H1 (cell line): ENCODE results near the gene CEBPZ. TPM values are rescaled to one million over a fixed set of nuclear protein-coding genes. Genes with fewer than 3 reads are reported as not detected.

ENCODE experiments used
- CTCF ChIA-PET: fragments of 300-600 bp; sonication (Branson Sonifier 250); formaldehyde crosslinking; loops from one replicate; lab custom pipeline; 2021; ENCODE audit not compliant: partially characterized antibody; lab: Charles Lee
- POLR2A ChIA-PET: fragments of 300-600 bp; sonication (Branson Sonifier 250); formaldehyde crosslinking; loops from one replicate; lab custom pipeline; 2021; ENCODE audit warnings: inconsistent platforms; ENCODE audit not compliant: partially characterized antibody; lab: Charles Lee
- DNase-seq, 2 experiments: peaks; one replicate each; pipeline versions ENCODE4 v3.0.0 to v3.0.0-alpha.2; 2010 to 2022; ENCODE audit warnings: low spot score in 2 of 2, low read depth in 1 of 2, mixed read lengths in 1 of 2
- FAIRE-seq: peaks from 2 replicates; lab custom pipeline; 2011; peaks lifted over from hg19 to GRCh38; lab: Jason Lieb, UNC
- H2AFZ ChIP-seq: 2 replicates; pipeline ENCODE4 v1.8.1; 2012; ENCODE audit warnings: low read length, inconsistent platforms
- H2AK5ac ChIP-seq: 2 replicates; pipeline ENCODE4 v1.6.1; 2013; ENCODE audit warnings: low read depth, low read length
- H2BK120ac ChIP-seq: replicated peaks from 2 replicates; pipeline ENCODE3; 2013; ENCODE audit warnings: low read depth, low read length, inconsistent platforms
- H2BK12ac ChIP-seq: 2 replicates; pipeline ENCODE4 v1.6.1; 2013; ENCODE audit warnings: low read depth, low read length
- H2BK15ac ChIP-seq: 2 replicates; pipeline ENCODE4 v1.6.1; 2013; ENCODE audit warnings: low read length
- H2BK20ac ChIP-seq: 2 replicates; pipeline ENCODE4 v1.6.1; 2013; ENCODE audit warnings: low read length
- H2BK5ac ChIP-seq: 2 replicates; pipeline ENCODE4 v1.6.1; 2013; ENCODE audit warnings: low read depth, low read length
- H3K14ac ChIP-seq: 2 replicates; pipeline ENCODE4 v1.6.1; 2013; ENCODE audit warnings: inconsistent platforms; ENCODE audit not compliant: insufficient read length
- H3K18ac ChIP-seq: 2 replicates; pipeline ENCODE4 v1.6.1; 2013; ENCODE audit warnings: low read length; ENCODE audit errors: extremely low read depth
- H3K23ac ChIP-seq: 2 replicates; pipeline ENCODE4 v1.6.1; 2013; ENCODE audit warnings: inconsistent platforms; ENCODE audit not compliant: insufficient read length
- H3K23me2 ChIP-seq: 2 replicates; pipeline ENCODE4 v1.6.1; 2013; ENCODE audit warnings: low read depth, low read length
- H3K27ac ChIP-seq: 2 replicates; pipeline ENCODE4 v1.6.1; 2011; ENCODE audit warnings: low read depth, low read length, inconsistent platforms
- H3K27me3 ChIP-seq, 4 experiments: replicated peaks in 1 of 4; 1 replicate in 1 of 4; 2 replicates in 3 of 4; pipeline versions ENCODE4 v1.6.1 to v1.8.1; 2011 to 2013; ENCODE audit warnings: low read length in 3 of 4, mild to moderate bottlenecking in 3 of 4, inconsistent platforms in 2 of 4, mixed read lengths in 2 of 4, moderate library complexity in 1 of 4; ENCODE audit not compliant: control insufficient read depth in 3 of 4, insufficient read depth in 3 of 4; ENCODE audit errors: extremely low read depth in 1 of 4
- H3K36me3 ChIP-seq, 4 experiments: 2 replicates each; pipeline versions ENCODE4 v1.6.1 to v1.8.1; 2011 to 2013; ENCODE audit warnings: mild to moderate bottlenecking in 4 of 4, low read length in 3 of 4, moderate library complexity in 2 of 4, control low read depth in 1 of 4, inconsistent platforms in 1 of 4; ENCODE audit not compliant: insufficient read depth in 4 of 4, control insufficient read depth in 2 of 4
- H3K4ac ChIP-seq: replicated peaks from 2 replicates; pipeline ENCODE3; 2013; ENCODE audit warnings: low read length, low read depth, mixed read lengths, inconsistent platforms; ENCODE audit not compliant: insufficient read length
- H3K4me1 ChIP-seq, 4 experiments: replicated peaks in 1 of 4; 1 replicate in 1 of 4; 2 replicates in 3 of 4; pipeline versions ENCODE4 v1.6.1 to v1.8.1; 2011 to 2013; ENCODE audit warnings: low read length in 3 of 4, inconsistent platforms in 2 of 4, mixed read lengths in 1 of 4; ENCODE audit not compliant: insufficient read depth in 4 of 4, control insufficient read depth in 3 of 4
- H3K4me2 ChIP-seq, 2 experiments: 2 replicates each; pipeline versions ENCODE4 v1.6.1 to v1.8.1; 2011 to 2013; ENCODE audit warnings: low read depth in 2 of 2, low read length in 2 of 2, control low read depth in 1 of 2, inconsistent platforms in 1 of 2, mild to moderate bottlenecking in 1 of 2; ENCODE audit not compliant: insufficient read depth in 1 of 2
- H3K4me3 ChIP-seq, 4 experiments: fragments of 200-600, 300-600 bp in 1 of 4; sonication (generic), shearing (Covaris generic), sonication (Bioruptor Twin) in 1 of 4; 2 replicates each; pipeline versions ENCODE4 v1.5.1 to v1.8.1; 2011 to 2016; ENCODE audit warnings: low read length in 4 of 4, low read depth in 3 of 4, control low read depth in 2 of 4, inconsistent platforms in 2 of 4, mild to moderate bottlenecking in 2 of 4, mixed read lengths in 1 of 4, moderate library complexity in 1 of 4; ENCODE audit not compliant: insufficient read depth in 2 of 4; ENCODE audit errors: extremely low read depth in 1 of 4
- H3K56ac ChIP-seq: replicated peaks from 2 replicates; pipeline ENCODE3; 2013; ENCODE audit warnings: low read depth, mild to moderate bottlenecking, mixed read lengths, low read length, inconsistent platforms; ENCODE audit not compliant: insufficient read length
- H3K79me1 ChIP-seq: 2 replicates; pipeline ENCODE4 v1.6.1; 2013; ENCODE audit warnings: low read depth, low read length, control low read depth
- H3K79me2 ChIP-seq, 2 experiments: 2 replicates each; pipeline versions ENCODE4 v1.6.1 to v1.8.1; 2012 to 2013; ENCODE audit warnings: low read length in 2 of 2, mild to moderate bottlenecking in 2 of 2, inconsistent platforms in 1 of 2; ENCODE audit not compliant: insufficient read depth in 2 of 2, control insufficient read depth in 1 of 2
- H3K9ac ChIP-seq, 4 experiments: replicated peaks in 1 of 4; 1 replicate in 1 of 4; 2 replicates in 3 of 4; pipeline versions ENCODE4 v1.6.1 to v1.8.1; 2011 to 2013; ENCODE audit warnings: low read depth in 3 of 4, low read length in 3 of 4, control low read depth in 2 of 4, mild to moderate bottlenecking in 2 of 4, moderate library complexity in 2 of 4, inconsistent platforms in 1 of 4; ENCODE audit errors: extremely low read depth in 1 of 4
- H3K9me3 ChIP-seq, 2 experiments: 2 replicates each; pipeline versions ENCODE4 v1.6.1 to v1.8.1; 2012 to 2013; ENCODE audit warnings: mild to moderate bottlenecking in 2 of 2, moderate library complexity in 2 of 2, control low read depth in 1 of 2, inconsistent platforms in 1 of 2, low read depth in 1 of 2, low read length in 1 of 2, mixed read lengths in 1 of 2; ENCODE audit not compliant: insufficient read depth in 2 of 2
- H4K20me1 ChIP-seq, 2 experiments: replicated peaks in 1 of 2; 2 replicates each; pipeline versions ENCODE3 to v1.8.1; 2011 to 2013; ENCODE audit warnings: inconsistent platforms in 2 of 2, low read length in 2 of 2, mild to moderate bottlenecking in 1 of 2; ENCODE audit not compliant: insufficient read depth in 2 of 2, control insufficient read depth in 1 of 2
- H4K5ac ChIP-seq: 2 replicates; pipeline ENCODE4 v1.6.1; 2013; ENCODE audit warnings: low read length, low read depth, mixed read lengths, inconsistent platforms; ENCODE audit not compliant: insufficient read length
- H4K8ac ChIP-seq: 2 replicates; pipeline ENCODE4 v1.8.0; 2013; ENCODE audit warnings: mild to moderate bottlenecking, moderate library complexity, low read length, inconsistent platforms; ENCODE audit not compliant: insufficient read depth; ENCODE audit errors: extremely low read depth
- H4K91ac ChIP-seq: replicated peaks from 2 replicates; pipeline ENCODE3; 2013; ENCODE audit warnings: low read length, mixed read lengths, inconsistent platforms; ENCODE audit not compliant: insufficient read length
- ATF3 ChIP-seq: IDR thresholded peaks from 2 replicates; pipeline ENCODE4 v1.6.1; 2011; ENCODE audit warnings: low read depth, mild to moderate bottlenecking, low read length; ENCODE audit not compliant: insufficient read depth
- NRF1 ChIP-seq: IDR thresholded peaks from 2 replicates; pipeline ENCODE4 v1.6.1; 2011; ENCODE audit warnings: mild to moderate bottlenecking, low read depth, low read length, improper control_type of control experiment
- POU5F1 ChIP-seq: IDR thresholded peaks from 2 replicates; pipeline ENCODE4 v1.6.1; 2011; ENCODE audit warnings: low read depth, mild to moderate bottlenecking, low read length, moderate library complexity
- RAD21 ChIP-seq, 2 experiments: IDR thresholded peaks in 1 of 2; conservative IDR thresholded peaks in 1 of 2; 2 replicates each; pipeline ENCODE4 v1.6.1; 2011; ENCODE audit warnings: low read depth in 2 of 2, low read length in 2 of 2, improper control_type of control experiment in 1 of 2, inconsistent platforms in 1 of 2, mild to moderate bottlenecking in 1 of 2, moderate library complexity in 1 of 2
- SIX5 ChIP-seq: IDR thresholded peaks from 2 replicates; pipeline ENCODE4 v1.6.1; 2011; ENCODE audit warnings: mild to moderate bottlenecking, low read depth, low read length
- TAF7 ChIP-seq: optimal IDR thresholded peaks from 2 replicates; pipeline ENCODE3; 2011; ENCODE audit warnings: low read depth, mild to moderate bottlenecking, inconsistent platforms, low read length, moderate library complexity, borderline replicate concordance
- ZNF274 ChIP-seq: IDR thresholded peaks from 2 replicates; pipeline ENCODE4 v1.7.0; 2012; ENCODE audit warnings: low read length, borderline replicate concordance; ENCODE audit errors: extremely low read depth
- WGBS, 2 experiments: shearing (Covaris generic) in 1 of 2; methylation state at CpG; one replicate each; pipeline versions ENCODE4 v1.1.6 to v1.1.7; 2013 to 2015; ENCODE audit warnings: low lambda C conversion rate in 2 of 2, mixed read lengths in 2 of 2, inconsistent platforms in 1 of 2, low coverage in 1 of 2, missing lambda C conversion rate in 1 of 2; ENCODE audit not compliant: insufficient replicate concordance in 2 of 2, insufficient coverage in 1 of 2, insufficient read length in 1 of 2; ENCODE audit errors: extremely low coverage in 1 of 2, missing lambda C conversion rate in 1 of 2; 5-methylcytosine and 5-hydroxymethylcytosine counted together
- polyA plus RNA-seq, 7 experiments: library from polyadenylated mRNA; depleted of rRNA in 3 of 7; stranded (reverse) in 5 of 7; unstranded in 2 of 7; fragments of >200 nt in 5 of 7; fragments of 200-250 nt in 2 of 7; gene quantifications; 1 replicate in 5 of 7; 2 replicates in 1 of 7; 4 replicates in 1 of 7; pipeline versions ENCODE4 v1.2.1 to v1.2.3, GENCODE V29; 2011 to 2013; ENCODE audit warnings: missing spikeins in 2 of 7, mixed read lengths in 2 of 7
- total RNA-seq: library from RNA; stranded (reverse); fragmentation: NEBNext Ultra II Directional; extraction: Animal tissue kit (Norgen Biotek cat#: 25700); gene quantifications from 2 replicates; pipeline ENCODE4 v1.2.1, GENCODE V29; 2021

CEBPZ gene
- total and polyA plus RNA-seq, 2 of the 8 experiments (the other 6 are each of a cell fraction or from before 2014, with no cell fraction given): 19.1 to 201 TPM

GRCh38 chr2:37191747-37192146 is 39.6 kb downstream of the CEBPZ start:
- Histone ChIP-seq H3K4me3 (no peak overlapping the region), H3K4me1 (peaks cover 14 to 25% (median 16%) of the 10 kb centered on the region in 4 experiments), H3K27me3 (no peaks in the 10 kb centered on the region), H3K23ac (no peak overlapping the region), H3K14ac (no peak overlapping the region), H3K4ac (peak overlapping the region; percentile 70), H2BK12ac (peak overlapping the region; percentile 72; the same call in 1 of the 2 replicates), H3K18ac (peak overlapping the region; percentile 19), H2BK5ac (peak overlapping the region; percentile 67; the same call in 1 of the 2 replicates), H3K27ac (no peak overlapping the region; the same call in 1 of the 2 replicates), H4K91ac (peak overlapping the region; percentile 93), H2BK20ac (peak overlapping the region; percentile 89; the same call in 1 of the 2 replicates), H3K79me1 (no peaks in the 10 kb centered on the region), H2AK5ac (peak overlapping the region; percentile 79; the same call in 1 of the 2 replicates), H4K5ac (peak overlapping the region; percentile 69), H3K23me2 (0 out of 2 replicates have a peak, but pooled peaks cover 2% of the 10 kb centered on the region), H3K9me3 (no peaks in the 10 kb centered on the region), H3K36me3 (no peaks in the 10 kb centered on the region), H2AFZ (no peak overlapping the region), H2BK15ac (peak overlapping the region; percentile 37; the same call in 1 of the 2 replicates), H3K9ac (no peak overlapping the region), H4K8ac (no peak overlapping the region), H3K56ac (no peak overlapping the region), H3K4me2 (no peak overlapping the region), H4K20me1 (no peaks in the 10 kb centered on the region), H2BK120ac (peak overlapping the region; percentile 83), H3K79me2 (peaks cover 2 to 4% of the 10 kb centered on the region in 2 experiments; a peak in 3 of 4 replicates)
- DNase-seq (no peak), FAIRE-seq (no peak)
- 77% methylated on average over 6 of the region's 6 CpGs; no CpG with 5 or more reads in 1 of the 2 experiments for WGBS, 2 experiments
- POLR2A ChIA-PET: interaction anchor here (0.6 to 5.2 kb wide), 6 partner anchors 10 to 40 kb away, joined by 3 to 26 read pairs (median 5); partner anchors contain the start of genes CEBPZ and NDUFAF7
- CTCF ChIA-PET: interaction anchor here (1.0 to 8.8 kb wide), 6 partner anchors 10 to 72 kb away, joined by 3 to 48 read pairs (median 12); no protein-coding TSS in a partner anchor
- TF ChIP-seq ZNF274 (no peak), NRF1 (no peak), POU5F1 (no peak), TAF7 (no peak), RAD21 (IDR thresholded peaks at IDR 0.05 in 1 of 2, conservative IDR thresholded peaks at IDR 0.05 in 1 of 2; ENCODE audit: low read depth in 2 of 2, low read length in 2 of 2) (no peak), SIX5 (no peak), ATF3 (no peak)
